Thyroid gland (tissue), 4 donors: ENCODE data around the gene ACSL6. TPM values are rescaled to one million over a fixed set of nuclear protein-coding genes. Genes with fewer than 3 reads are reported as not detected.

Source experiments
- DNase-seq, 2 donors: peaks; one replicate each; pipeline ENCODE4 v3.0.0-alpha.2; 2019
- H3K27ac ChIP-seq, 3 donors: fragments of 200-600 bp; sonication (generic); 1 replicate in 2 of 3; 2 replicates in 1 of 3; pipeline ENCODE4 v1.5.1; 2016 to 2019; ENCODE audit warnings: mild to moderate bottlenecking in 1 of 3, moderate library complexity in 1 of 3
- H3K27me3 ChIP-seq: fragments of 200-600 bp; sonication (generic); one replicate; pipeline ENCODE4 v1.5.1; 2019
- H3K36me3 ChIP-seq, 2 donors: fragments of 200-600 bp; sonication (generic); one replicate each; pipeline ENCODE4 v1.5.1; 2016 to 2019
- H3K4me1 ChIP-seq, 2 donors: fragments of 200-600 bp; sonication (generic); one replicate each; pipeline ENCODE4 v1.5.1; 2017 to 2019
- H3K4me3 ChIP-seq, 3 donors: fragments of 200-600 bp; sonication (generic); replicated peaks in 1 of 3; 1 replicate in 2 of 3; 2 replicates in 1 of 3; pipeline ENCODE4 v1.5.1; 2016; ENCODE audit warnings: mild to moderate bottlenecking in 1 of 3
- H3K9me3 ChIP-seq: fragments of 200-600 bp; sonication (generic); one replicate; pipeline ENCODE4 v1.5.1; 2017
- CTCF ChIP-seq, 6 experiments: fragments of 200-600 bp in 3 of 6; fragments of 450-650 bp in 3 of 6; sonication (generic) in 3 of 6; IDR thresholded peaks; one replicate each; pipeline ENCODE4 v1.5.1; 2016 to 2019; ENCODE audit warnings: antibody characterized with exemption in 6 of 6, mild to moderate bottlenecking in 2 of 6, inconsistent platforms in 1 of 6, moderate library complexity in 1 of 6
- POLR2A ChIP-seq, 2 donors: fragments of 450-650 bp; IDR thresholded peaks; one replicate each; pipeline ENCODE4 v1.6.1; 2017; ENCODE audit warnings: antibody characterized with exemption in 2 of 2, mild to moderate bottlenecking in 2 of 2, moderate library complexity in 1 of 2
- whole genome bisulfite sequencing, 2 donors: methylation state at CpG; one replicate each; pipeline ENCODE4 v1.1.5; 2017; 5-methylcytosine and 5-hydroxymethylcytosine counted together
- intact Hi-C: fragments of 100-400 bp; cut with DNase I; formaldehyde crosslinking; loops from one replicate; pipeline ENCODE4 v1.15.1; 2023
- total RNA-seq, 4 donors: library from RNA; depleted of rRNA; stranded (reverse); fragments of >200 nt; gene quantifications; one replicate each; pipeline ENCODE4 v1.2.3, GENCODE V29; 2016

Gene ACSL6
- total RNA-seq, 4 donors from 2014 or later: 0.71 to 6.2 (median 1.2) TPM

- DNase-seq: no peak
- intact Hi-C loops: loop anchor here (5.0 to 10.0 kb wide), 2 partner anchors 193 to 421 kb away; no protein-coding TSS in a partner anchor
- WGBS, 2 donors: 68 to 80% methylated on average over 2 of the region's 2 CpGs
- Histone ChIP-seq H3K27me3 (no peaks in the 10 kb centered on the region), H3K9me3 (no peaks in the 10 kb centered on the region), H3K4me3 (no peak overlapping the region), H3K36me3 (no peaks in the 10 kb centered on the region), H3K4me1 (peaks cover 9 to 11% of the 10 kb centered on the region in 2 donors), H3K27ac (no peak overlapping the region)
- TF ChIP-seq POLR2A (IDR thresholded peaks at IDR 0.05) (no peak), CTCF (IDR thresholded peaks at IDR 0.05) (peak in 1 of 6 experiments; percentile 1)
Measured at GRCh38 chr5:132008163-132008473, 3.3 kb downstream of the ACSL6 start.

- Histone ChIP-seq H3K27ac (no peak overlapping the region), H3K9me3 (no peaks in the 10 kb centered on the region), H3K4me1 (peaks cover 9 to 11% of the 10 kb centered on the region in 2 donors), H3K27me3 (no peaks in the 10 kb centered on the region), H3K4me3 (no peak overlapping the region), H3K36me3 (no peaks in the 10 kb centered on the region)
- TF ChIP-seq CTCF (IDR thresholded peaks at IDR 0.05) (peak in 5 of 6 experiments; percentile 32 to 79 (median 71)), POLR2A (IDR thresholded peaks at IDR 0.05) (no peak)
- WGBS, 2 donors: 34 to 43% methylated on average over 2 of the region's 2 CpGs
- DNase-seq: peak; percentile 79 to 81
- intact Hi-C loops: loop anchor here (5.0 to 10.0 kb wide), 2 partner anchors 193 to 420 kb away; no protein-coding TSS in a partner anchor
Measured at GRCh38 chr5:132007399-132008162, 3.9 kb downstream of the ACSL6 start.

- Histone ChIP-seq H3K4me1 (peaks cover 5 to 6% of the 10 kb centered on the region in 2 donors), H3K27me3 (no peaks in the 10 kb centered on the region), H3K4me3 (no peak overlapping the region), H3K27ac (no peak overlapping the region), H3K36me3 (no peaks in the 10 kb centered on the region), H3K9me3 (no peaks in the 10 kb centered on the region)
- DNase-seq: no peak
- no peak for TF ChIP-seq POLR2A (IDR thresholded peaks at IDR 0.05)
- TF ChIP-seq CTCF (IDR thresholded peaks at IDR 0.05): no peak
- intact Hi-C loops: loop anchor here (5.0 to 10.0 kb wide), 2 partner anchors 192 to 419 kb away; no protein-coding TSS in a partner anchor
- WGBS, 2 donors: 71 to 96% methylated on average over 6 of the region's 6 CpGs
Measured at GRCh38 chr5:132006331-132007120, 4.9 kb downstream of the ACSL6 start.

- intact Hi-C loops: loop anchor here (5.0 to 10.0 kb wide), 2 partner anchors 191 to 418 kb away; no protein-coding TSS in a partner anchor
- Histone ChIP-seq H3K36me3 (no peaks in the 10 kb centered on the region), H3K27me3 (no peaks in the 10 kb centered on the region), H3K27ac (no peak overlapping the region), H3K4me3 (no peak overlapping the region), H3K9me3 (no peaks in the 10 kb centered on the region), H3K4me1 (no peaks in the 10 kb centered on the region)
- no peak for TF ChIP-seq CTCF (IDR thresholded peaks at IDR 0.05)
- no peak for TF ChIP-seq POLR2A (IDR thresholded peaks at IDR 0.05)
- 88 to 96% methylated on average over 3 of the region's 3 CpGs for whole genome bisulfite sequencing, 2 donors
- DNase-seq: no peak
Measured at GRCh38 chr5:132005591-132005990, 5.9 kb downstream of the ACSL6 start.
